Measurements from ENCODE around the gene ANKRD9. TPM values are rescaled to one million over a fixed set of nuclear protein-coding genes. Genes with fewer than 3 reads are reported as not detected.

The ANKRD9 gene
- total RNA-seq, 1 donor from 2014 or later, result 5.8 TPM

DNA sequence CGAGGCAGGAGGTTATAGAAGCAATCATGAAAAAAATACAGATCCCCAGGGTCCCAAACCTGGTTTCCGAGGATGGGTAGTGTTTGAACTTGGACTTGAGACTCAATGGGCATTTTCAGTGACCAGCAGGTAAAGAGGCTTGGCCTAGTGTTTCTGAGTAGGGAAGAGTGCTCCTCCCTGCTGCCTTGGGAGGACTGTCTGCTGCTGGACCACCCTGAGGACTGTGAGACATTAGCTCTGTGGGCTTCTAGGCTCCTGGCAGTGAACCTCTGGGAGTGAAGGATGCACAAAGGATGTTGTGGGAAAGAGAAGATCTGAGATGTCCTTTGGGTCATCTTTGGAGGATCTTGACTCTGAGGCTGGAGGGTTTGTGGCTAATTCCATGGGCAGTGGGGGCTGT is 30.5 kb downstream of the ANKRD9 start:
- no peak for DNase-seq (ENCODE audit: low read depth in 2 of 2)

DNA sequence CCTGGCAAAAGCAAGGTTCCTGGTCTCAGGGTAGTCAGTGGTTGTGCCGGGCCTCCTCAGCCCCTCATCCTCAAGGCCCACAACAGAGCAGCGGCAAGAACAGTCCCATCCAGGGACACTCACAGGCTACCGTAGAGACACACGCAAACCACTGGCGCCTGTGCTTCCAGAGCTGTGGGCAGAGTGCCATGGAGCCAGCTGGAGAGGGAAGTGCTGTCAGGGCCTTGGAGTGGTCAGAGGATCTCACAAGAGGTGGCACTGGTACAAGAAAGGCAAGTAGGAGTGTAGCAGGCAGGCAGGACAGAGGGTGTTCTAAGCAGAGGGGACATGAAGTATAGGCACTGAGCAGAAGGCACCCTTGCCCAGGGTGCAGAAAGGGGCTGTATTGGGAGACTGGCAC is 34.6 kb downstream of the ANKRD9 start:
- DNase-seq (ENCODE audit: low read depth in 2 of 2), result no peak

DNA sequence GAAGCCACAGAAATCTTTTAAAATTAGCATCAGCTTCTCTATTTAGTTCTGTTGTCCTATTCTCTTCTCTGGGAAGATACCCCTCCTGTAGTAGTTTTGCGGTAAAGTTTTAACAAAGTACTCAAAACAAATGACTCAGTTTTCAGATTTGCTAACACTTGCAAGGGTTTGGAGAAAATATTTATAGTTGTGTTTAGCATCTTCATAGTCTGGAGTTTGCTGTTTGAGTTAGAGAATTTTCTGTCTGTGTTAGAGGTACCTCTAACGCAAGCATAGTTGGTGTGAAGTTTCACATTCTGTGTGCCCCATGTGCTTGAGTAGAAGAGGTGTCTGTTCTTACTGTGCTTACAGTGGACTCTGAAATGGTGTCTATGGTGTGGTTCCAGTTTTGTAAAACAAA is 36.0 kb downstream of the ANKRD9 start:
- DNase-seq (ENCODE audit: low read depth in 2 of 2), result no peak

DNA sequence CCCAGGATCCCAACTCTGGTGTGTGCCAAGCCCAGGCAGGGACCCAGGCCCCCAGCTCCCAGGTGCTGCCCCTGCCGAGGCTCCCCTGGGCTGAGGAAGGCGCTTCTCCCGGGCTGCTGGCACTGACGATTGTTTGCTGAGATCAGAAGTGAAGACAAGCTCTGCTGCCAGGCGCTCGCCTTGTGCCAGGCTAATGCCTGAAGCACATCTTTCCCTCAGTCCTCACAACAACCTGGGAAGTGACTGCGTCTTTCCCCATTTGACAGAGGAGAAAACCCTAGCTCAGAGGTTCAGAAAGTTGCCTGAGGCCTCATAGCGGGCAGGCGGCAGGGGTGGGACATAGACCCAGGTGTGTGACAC is 36.8 kb downstream of the ANKRD9 start:
- DNase-seq (ENCODE audit: low read depth in 2 of 2), result no peak

DNA sequence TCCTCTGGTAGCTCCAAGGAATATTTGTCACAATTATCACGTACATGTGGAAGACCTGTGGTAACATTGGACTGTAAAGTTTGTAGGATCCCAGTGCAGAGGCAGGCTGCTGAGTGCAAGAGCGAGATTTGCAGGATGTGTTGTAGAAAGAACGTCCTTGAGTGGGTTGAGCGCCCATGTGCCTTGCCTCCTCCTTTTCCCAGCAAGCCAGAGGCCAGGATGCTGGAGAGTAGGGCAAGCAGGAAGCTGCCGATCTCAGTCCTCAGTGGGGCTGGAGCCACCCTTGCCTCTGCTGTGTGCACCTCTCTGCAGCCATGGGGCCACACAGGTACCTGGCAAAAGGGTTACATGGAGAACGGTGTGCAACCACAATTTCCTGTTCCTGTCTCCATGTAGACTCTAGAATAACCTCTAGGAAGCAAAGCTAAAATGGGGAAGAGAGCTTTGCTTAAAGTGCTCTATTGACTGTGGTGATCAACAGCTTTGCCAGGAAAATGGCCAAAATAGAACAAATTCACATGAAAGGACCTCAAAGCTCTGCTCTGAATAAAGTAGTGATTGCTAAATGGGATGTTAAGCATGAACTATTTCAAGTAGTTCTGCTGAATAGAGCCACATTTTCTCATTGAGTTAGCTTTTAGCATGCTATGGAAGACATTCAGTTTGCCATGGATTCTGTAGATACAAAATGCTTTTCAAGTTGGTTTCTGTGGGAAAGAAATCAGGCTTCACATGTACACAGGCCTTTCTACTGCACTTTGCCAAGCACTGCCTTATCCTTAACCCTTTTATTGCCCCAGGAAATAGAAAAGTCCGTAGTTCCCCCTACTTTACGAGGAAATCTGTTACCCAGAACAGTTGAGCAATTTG is 37.4 kb downstream of the ANKRD9 start:
- DNase-seq (ENCODE audit: low read depth in 2 of 2), result no peak

DNA sequence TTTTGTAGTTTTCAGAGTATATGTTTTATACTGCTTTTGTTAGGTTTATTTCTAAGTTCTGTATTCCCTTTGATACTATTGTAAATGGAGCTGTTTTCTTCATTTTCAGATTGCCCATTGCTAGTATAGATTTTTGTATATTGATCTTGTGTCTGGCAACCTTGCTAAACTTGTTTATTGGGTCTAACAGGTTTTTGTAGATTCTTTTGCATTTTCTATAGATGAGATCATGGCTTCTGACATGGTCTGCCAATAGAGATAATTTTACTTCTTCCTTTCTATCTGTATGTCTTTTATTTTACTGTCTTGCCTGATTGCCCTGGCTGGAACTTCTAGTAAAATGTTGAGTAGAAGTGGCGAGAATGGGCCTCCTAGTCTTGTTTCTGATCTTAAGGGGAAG is 40.3 kb downstream of the ANKRD9 start:
- no peak for DNase-seq (ENCODE audit: low read depth in 2 of 2)

DNA sequence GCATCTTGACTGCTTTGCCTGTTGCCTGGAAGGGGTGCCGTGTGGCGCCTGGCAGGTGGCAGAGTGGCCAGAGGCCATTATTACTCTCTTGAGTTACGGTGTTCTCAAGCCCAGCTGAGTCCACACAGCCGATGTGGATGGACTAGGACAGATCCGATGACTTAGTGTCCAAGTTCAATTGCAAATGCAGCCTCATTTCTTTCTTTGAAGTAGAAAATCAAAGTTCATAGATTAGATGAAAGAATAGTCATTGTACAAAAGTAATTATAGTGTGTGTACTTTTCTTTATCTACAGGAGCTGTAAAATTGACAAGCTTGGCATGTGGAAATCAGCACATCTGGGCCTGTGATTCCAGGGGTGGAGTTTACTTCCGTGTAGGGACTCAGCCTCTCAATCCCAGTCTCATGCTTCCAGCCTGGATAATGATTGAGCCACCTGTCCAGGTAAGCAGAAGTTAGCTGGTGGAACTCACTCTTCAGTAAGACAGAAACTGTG is 44.7 kb downstream of the ANKRD9 start:
- no peak for DNase-seq (ENCODE audit: low read depth in 2 of 2)

DNA sequence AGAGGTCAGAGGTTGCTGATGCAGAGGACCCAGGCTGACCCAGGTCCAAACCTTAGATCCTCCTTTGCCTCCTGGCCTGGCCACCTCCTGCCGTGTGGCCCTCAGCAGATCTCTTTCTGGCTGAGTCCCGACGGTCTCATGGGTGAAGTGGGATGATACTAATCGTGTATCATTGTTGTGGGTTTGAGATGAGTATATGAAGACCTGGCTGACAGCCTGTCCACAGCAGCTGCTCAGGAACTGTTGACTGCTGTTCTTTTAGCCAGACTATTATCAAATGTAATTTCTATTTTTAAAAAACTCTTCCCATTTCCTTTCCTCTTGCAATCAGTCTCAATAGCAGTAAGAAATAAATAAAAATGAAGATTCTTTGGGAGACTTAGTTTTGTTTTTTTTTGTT is 45.6 kb downstream of the ANKRD9 start:
- DNase-seq (ENCODE audit: low read depth in 2 of 2), result no peak

DNA sequence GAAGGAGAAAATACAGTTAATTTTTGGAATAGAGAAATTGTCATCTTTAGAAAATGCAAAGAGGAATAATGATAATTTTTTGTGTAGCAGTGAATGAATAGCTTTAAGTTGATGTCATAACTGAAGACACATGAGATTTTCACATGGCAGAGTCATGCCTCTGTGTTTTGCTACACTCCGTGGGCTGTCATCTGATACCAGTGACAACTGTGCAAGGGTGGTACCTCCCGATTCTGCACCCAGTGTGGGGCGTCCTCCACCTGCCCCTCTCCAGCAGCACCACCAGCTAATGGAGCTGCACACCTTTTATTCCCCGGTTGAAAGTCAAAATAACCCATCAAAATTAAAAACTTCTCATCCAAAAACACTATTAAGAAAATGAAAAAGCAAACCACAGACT is 47.2 kb downstream of the ANKRD9 start:
- DNase-seq (ENCODE audit: low read depth in 2 of 2), result no peak

DNA sequence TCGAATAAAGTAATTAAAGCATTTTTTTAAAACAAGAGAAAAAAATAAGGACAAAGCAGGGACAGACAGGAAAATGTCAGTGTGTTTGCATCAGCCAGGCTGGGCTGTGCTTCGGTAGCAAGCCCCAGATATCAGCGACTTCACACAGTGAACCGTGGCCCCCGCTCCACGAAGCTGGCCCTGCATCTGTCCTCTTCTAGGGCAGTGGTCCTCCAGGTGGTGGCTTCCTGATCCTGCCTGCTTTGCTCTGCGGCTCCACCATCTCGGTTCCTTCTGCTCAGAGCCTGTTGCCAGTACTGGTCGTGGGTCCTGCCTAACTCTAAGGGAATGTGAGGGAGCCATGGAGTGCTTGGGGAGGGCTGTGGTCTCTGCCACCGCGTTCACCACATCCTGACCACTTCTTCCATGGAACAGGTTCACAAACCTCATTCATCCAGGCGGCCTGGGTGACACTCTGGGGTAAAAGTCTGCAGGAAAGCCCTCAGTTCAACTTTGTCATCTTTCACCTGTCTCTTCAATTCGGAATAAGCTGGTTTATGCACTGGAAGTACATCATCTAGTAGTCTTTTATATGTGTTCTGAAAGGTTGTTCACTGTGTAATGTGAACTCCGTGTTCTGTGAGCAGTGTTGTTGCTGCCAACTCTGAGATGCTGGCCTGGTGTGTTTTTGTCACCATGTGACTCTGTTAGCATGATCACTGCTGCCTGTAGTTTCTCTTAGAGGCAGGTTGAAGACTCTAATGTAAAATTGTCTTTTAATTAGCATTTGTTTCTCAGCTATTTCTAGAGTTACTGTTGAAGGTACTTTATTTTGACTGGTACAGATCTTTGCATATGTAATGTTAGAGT is 47.9 kb downstream of the ANKRD9 start:
- no peak for DNase-seq (ENCODE audit: low read depth in 2 of 2)

DNA sequence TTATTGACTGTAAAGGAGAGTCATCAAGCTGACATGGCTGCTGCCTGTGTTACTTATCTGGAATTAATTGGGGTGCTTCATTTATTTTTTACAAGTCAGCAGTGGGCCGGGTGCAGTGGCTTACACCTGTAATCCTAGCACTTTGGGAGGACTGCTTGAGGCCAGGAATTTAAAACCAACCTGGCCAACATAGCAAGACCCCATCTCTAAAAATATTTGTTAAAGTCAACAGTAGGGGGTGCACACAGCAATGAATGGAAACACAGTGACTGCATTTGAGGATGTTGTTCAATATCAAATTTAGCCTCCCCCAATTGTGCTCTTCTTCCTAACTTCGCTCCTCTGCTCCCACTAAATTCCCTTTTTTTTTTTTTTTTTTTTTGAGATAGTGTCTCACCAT is 52.1 kb downstream of the ANKRD9 start:
- no peak for DNase-seq (ENCODE audit: low read depth in 2 of 2)

DNA sequence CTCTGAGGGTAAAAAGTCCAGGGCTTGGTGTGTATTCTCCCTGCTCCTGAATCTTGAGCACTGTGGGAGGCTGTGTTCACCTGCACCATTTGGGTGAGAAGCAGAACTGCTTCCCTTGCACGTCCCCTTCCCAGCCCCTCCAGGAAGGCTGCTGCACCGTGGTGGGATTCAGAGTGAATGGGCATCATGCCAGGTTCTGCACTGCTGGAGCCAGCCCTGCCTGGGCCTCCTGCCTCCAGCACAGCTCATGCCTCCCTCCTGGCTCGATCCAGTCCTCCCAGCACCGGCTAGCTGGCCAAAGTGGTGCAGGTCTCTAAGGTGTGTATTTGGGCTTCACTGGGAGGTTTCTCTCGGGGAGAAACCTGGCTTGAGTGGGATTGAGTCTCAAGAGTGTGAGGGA is 54.9 kb downstream of the ANKRD9 start:
- no peak for DNase-seq (ENCODE audit: low read depth in 2 of 2)

DNA sequence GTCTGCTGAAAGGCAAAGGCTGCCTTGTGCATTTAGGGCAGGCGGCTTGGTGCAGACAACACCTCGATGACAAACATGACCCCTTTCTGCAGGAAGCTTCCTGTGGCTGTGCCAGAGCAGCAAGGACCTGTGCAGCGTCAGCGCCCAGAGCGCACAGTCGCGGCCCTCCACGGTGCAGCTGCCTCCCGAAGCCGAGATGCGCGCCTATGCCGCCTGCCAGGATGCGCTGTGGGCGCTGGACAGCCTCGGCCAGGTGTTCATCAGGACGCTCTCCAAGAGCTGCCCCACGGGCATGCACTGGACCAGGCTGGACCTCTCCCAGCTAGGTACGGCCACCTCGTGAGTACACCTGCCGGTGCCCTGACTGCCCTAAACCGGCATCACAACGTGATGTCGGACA is 57.3 kb downstream of the ANKRD9 start:
- DNase-seq (ENCODE audit: low read depth in 2 of 2), result no peak

Other genes starting within 250 kb of the ANKRD9 start
- gene MOK, start 204.6 kb downstream of the ANKRD9 start, total RNA-seq, result 0.65 and 1.2 TPM in 2 replicates
- 4.0 and 5.0 TPM in 2 replicates for gene ZNF839, start 190.0 kb downstream of the ANKRD9 start, total RNA-seq
- 41.7 and 44.5 TPM in 2 replicates for gene CINP, start 146.9 kb downstream of the ANKRD9 start, total RNA-seq
- 6.1 and 8.9 TPM in 2 replicates for gene TECPR2, start 146.8 kb downstream of the ANKRD9 start, total RNA-seq
- 7.6 and 8.1 TPM in 2 replicates for gene RCOR1, start 82.9 kb upstream of the ANKRD9 start, total RNA-seq